ENCODE data around the gene GYS1.

The GYS1 gene

DNA sequence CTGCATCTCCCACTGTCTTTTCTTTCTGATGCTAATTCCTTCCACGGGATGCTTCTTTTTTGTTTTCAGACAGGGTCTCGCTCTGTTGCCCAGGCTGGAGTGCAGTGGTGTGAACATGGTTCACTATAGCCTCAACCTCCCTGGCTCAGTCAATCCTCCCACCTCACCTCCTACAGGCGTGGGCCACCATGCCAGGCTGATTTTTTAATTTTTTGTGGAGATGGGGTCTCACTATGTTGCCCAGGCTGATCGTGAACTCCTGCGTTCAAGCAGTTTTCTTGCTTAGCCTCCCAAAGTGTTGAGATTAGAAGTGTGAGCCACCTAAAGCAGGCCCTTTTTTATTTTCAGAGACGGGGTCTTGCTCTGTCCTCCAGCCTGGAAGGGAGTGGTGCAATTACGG is 4.8 kb downstream of the GYS1 start:
- no peak for DNase-seq

DNA sequence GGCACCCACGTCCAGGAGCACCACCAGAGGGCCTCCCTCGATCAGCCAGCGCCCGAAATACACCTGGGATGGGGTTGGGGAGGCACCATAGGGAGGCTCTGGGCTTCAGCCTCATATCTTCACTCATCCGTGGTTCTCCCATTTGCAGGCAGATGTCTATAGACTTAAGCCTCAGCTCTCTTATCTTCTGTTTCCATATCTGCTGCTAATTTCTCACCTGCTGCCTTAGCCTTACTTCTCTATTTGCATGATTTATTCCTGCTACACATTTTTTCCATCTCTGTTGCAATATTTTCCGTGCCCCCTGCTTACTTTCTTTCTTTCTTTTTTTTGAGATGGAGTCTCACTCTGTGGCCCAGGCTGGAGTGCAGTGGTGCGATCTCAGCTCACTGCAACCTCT is 5.8 kb downstream of the GYS1 start:
- no peak for DNase-seq

- DNase-seq = no peak
Observed at GRCh38 chr19:48986211-48986610, 6.9 kb downstream of the GYS1 start.

DNA sequence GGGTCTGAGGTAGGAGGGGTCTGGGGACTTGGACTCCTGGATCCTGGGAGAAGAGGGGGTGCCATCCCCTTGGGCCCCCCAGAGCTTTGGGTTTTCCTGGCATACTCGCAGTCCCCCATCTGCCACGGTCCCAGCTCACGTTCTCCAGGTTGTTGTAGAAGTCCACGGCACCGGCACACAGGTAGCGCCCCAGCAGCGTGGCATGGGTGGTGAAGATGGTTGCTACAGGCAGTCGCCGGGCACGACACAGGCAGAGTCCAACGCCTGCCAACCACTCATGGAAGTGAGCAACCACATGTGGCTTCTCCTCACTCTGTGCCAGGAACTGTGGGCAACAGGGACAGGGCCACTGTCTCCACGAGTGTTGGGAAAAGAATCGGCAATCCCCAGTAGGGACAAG is 7.4 kb downstream of the GYS1 start:
- no peak for DNase-seq

DNA sequence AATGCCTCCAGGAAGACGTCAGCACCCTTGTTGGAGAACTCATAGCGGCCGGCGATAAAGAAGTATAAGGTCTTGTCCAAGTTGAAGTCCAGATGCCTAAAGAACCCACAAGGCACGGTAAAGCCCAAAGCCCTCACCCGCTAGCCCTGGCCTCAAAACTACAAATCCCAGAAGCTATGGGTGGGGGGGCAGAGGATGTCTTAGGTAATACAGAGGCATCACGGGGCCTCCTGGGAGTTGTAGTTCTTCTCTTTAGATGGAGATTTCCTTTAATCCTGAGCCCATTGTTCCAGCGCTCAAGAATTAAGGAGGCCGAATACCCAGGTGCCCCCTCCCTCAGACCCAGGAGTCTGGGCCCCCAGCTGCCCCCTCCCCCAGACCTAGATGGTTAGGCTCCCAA is 10.8 kb downstream of the GYS1 start:
- DNase-seq = no peak

GRCh38 chr19:48977061-48977460 is 16.0 kb downstream of the GYS1 start:
- no peak for DNase-seq

DNA sequence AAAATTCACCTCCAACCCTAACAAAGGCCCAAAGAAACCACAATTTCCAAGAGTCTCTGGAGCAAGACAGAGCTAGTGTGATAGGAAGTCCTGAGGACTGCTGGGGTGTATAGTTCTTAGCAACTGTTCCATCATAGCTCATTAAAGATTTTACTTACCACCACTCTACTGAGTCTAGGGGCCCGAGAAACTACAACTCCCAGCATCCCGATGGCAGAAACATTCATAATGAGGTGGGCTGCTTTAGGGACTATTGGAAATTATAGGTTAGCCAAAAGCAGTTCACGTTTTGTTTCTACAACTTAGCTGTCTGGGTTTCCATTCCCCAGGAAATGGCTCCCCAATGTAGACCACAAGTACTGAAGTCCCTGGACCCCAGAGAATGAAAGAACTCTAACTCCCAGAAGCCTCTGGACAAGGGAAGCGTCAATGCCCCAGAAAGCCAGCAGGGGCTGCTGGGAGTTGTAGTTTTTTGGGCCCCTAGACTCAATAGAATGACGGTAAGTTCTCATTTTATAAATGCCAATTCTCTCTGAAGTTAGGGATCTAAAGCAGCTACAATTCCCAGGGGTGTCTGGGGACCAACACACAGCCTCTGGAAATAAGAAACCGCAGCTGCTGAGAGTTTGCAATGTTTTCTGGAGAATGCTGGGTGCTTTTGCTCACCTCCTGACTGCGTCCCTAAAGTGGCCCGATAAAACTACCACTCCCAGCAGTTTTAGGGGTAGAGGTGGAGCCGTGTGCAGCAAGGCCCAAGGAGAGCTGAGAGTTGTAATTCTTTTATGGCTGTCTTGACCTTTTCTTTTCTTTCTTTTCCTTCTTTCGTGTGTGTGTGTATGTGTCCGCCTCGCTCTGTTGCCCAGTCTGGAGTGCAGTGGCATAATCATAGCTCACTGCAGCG is 16.9 kb downstream of the GYS1 start:
- DNase-seq = peak; percentile 55

DNA sequence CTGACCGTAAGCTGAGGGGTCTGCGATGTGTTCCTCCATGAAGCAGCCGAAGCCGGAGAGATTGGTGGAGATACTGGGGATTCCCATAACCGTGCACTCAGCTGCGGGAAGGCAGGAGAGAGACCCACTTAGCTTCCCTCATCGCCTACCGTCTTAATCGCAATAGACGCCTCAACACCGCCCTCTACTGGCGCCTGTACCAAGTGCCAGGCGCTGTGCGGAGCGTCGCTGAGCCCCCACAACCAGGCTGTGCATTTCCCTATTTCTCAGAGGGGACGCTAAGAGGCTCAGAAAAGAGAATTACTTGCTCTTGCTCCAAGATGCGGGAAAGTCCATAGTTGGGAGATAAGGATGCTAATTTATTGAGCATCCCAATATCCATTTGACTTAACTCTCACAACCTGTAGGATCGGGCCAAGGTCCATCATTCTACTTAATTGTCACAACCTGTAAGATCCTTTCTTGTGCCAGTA is 22.1 kb downstream of the GYS1 start:
- peak; percentile 96 for DNase-seq

GRCh38 chr19:48970139-48970766 is 22.9 kb downstream of the GYS1 start:
- no peak for DNase-seq

- DNase-seq = peak; percentile 83
Observed at GRCh38 chr19:48969276-48970138, 23.6 kb downstream of the GYS1 start.

DNA sequence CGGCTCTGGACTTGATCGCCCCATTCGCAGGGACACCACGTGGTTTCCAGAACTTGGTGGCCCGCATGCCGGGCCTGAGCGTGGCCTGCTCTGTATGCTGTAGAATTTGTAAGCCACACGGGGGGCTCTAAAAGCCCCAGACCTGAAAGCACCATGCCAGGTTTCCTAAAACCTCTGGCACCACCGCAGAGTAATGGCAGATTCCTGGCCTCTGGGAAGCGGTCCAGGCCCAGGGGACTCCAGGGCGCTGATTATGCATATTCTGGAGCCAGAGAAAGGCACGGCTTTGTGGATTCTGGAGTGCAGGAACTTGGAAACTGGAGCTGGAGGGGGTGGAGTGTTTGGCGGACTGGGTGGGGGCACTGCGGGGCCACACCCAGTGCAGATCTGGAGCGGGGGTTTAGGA is 24.3 kb downstream of the GYS1 start:
- no peak for DNase-seq

- no peak for DNase-seq
Observed at GRCh38 chr19:48968179-48968661, 24.9 kb downstream of the GYS1 start.

DNA sequence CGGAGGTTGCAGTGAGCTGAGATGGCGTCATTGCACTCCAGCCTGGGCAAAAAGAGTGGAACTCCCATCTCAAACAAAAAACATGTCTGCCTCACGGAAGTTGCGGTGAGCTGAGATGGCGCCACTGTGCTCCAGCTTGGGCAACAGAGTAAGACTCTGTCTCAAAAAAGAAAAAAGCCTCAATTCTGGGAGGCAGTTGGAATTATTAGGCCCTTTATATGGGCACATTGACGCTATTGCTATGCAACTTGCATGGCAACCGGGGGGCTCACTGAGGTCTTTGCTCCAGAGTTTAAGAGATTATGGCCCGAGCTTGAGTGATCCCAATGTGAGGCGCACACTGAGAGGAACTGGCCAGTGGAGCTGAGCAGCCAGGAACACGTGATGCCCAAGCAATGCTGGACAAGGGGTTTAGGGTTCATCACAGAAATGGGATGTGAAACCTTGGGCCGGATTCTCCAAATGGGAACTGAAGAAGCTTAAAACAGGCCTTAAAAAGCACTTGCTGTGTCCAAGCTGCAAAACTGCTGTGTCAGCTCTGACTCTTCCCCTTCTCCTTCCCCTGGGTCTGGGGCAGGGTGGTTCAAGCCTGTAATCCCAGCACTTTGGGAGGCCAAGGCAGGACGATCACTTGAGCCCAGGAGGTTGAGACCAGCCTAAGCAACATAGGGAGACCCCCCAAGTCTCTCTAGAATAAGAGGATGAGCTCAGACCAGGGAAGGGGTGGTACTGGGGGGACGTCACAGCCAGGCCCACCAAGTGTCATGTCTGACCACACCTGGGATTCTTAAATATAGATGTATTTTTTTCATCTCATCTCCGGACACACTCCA is 25.5 kb downstream of the GYS1 start:
- DNase-seq = peak; percentile 66

DNA sequence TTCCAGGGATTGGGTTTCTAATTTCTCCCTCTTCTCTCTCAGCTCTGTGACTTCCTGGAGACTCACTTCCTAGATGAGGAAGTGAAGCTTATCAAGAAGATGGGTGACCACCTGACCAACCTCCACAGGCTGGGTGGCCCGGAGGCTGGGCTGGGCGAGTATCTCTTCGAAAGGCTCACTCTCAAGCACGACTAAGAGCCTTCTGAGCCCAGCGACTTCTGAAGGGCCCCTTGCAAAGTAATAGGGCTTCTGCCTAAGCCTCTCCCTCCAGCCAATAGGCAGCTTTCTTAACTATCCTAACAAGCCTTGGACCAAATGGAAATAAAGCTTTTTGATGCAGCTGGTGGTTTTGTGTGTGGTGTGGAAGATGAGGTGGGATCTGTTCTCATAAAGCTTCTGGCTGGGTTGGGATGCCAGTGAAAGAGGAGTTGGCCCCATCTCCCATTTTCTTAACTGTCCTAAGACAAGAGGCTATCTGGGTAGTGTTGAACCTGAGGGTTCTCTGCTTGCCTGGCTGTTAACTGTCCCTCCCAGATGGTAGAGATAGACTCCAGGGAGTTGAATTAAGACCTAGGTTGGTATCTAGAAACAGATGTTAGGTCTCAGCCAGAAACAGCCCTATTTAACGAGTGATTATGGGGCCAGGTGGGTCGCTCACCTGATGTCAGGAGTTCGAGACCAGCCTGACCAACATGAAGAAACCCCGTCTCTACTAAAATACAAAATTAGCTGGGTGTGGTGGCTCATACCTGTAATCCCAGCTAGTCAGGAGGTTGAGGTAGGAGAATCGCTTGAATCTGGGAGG is 26.4 kb downstream of the GYS1 start:
- peak; percentile 85 for DNase-seq

DNA sequence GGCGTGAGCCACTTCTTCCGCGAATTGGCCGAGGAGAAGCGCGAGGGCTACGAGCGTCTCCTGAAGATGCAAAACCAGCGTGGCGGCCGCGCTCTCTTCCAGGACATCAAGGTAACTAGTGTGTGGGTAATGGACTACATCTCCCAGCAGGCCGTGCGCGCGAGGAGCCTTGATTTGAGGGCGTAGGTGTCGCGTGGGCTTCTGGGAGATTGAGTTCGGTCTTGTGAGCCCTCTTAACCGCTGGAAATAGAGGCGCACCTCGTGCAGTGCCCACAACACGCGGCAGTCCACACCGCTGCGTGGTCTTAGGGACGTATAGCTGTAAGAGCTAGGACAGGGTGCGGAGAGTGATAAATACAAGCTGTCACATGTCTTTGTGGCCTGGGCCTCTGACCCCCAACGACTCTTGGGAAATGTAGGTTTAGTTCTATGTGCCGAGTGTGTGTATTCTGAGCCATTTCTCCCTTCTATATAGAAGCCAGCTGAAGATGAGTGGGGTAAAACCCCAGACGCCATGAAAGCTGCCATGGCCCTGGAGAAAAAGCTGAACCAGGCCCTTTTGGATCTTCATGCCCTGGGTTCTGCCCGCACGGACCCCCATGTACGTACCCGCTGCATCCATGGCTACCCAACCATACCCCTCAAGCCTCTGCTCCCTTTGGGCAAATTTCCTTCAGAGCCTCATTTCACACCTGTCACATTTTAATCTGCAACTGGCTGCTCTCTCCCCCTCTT is 27.1 kb downstream of the GYS1 start:
- peak; percentile 93 for DNase-seq

DNA sequence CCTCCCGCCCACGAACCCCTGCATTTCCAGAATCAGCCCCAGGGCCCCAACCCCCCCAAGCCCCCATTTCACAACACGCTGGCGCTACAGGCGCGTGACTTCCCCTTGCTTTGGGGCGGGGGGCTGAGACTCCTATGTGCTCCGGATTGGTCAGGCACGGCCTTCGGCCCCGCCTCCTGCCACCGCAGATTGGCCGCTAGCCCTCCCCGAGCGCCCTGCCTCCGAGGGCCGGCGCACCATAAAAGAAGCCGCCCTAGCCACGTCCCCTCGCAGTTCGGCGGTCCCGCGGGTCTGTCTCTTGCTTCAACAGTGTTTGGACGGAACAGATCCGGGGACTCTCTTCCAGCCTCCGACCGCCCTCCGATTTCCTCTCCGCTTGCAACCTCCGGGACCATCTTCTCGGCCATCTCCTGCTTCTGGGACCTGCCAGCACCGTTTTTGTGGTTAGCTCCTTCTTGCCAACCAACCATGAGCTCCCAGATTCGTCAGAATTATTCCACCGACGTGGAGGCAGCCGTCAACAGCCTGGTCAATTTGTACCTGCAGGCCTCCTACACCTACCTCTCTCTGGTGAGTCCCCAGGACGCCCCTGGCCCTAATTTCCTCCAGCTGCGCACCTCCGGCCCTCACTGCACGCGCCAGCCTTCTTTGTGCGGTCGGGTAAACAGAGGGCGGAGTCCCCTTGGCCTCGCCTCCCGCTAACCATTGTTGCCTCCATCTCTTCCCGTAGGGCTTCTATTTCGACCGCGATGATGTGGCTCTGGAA is 27.9 kb downstream of the GYS1 start, which contains the start of gene FTL:
TSS of gene FTL (plus strand) at position 270 of the 766 bp plus-strand sequence. CDS start at position 469, 199 bp downstream.
- peak; percentile 99 for DNase-seq

GRCh38 chr19:48964205-48965039 is 28.7 kb downstream of the GYS1 start:
- DNase-seq = peak; percentile 69

DNA sequence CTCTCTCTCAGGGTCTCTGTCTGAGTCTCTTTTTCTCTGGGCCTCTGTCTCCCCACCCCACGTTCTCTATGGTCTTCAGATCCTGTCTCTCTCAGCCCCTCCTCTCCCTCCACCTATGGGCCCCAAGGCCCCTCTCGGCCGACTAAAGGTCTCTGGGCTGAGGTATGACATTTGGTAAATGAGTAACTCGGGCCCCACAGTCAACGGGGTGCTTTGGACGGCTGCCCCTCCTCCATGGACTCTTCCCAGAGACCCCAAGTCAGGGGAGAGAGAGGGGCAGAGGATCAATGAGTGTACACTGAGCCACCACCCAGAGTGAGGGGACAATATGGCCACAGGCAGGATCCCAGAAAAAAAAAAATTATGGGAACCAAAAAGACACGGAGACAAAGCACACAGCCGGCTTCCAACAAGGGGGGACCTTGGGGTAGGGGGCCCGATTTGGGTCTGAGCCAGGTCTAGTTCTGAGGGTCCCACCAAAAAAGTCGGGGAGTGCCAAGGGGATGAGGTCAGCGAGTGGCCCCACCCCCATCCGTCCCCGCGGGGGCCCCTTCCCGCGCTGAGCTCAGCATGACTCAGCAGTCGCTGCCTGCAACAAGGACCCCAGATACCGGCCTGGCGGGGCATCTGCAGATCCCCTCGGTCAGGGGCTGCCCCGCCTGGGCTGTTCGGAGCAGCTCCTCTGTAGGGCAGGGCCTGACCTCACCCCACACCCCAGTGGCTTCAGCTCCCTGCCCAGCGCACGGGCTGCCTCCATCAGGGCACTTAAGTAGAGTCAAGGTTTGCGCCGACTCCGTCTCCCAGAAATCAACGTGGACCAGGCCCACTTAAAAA is 29.5 kb downstream of the GYS1 start:
- DNase-seq = peak; percentile 81
